Natural killer cell (primary cell): ENCODE results near the gene FGD4. TPM values are rescaled to one million over a fixed set of nuclear protein-coding genes. Genes with fewer than 3 reads are reported as not detected.
A peak's percentile ranks its signal among the peaks of the same experiment; 100 is the strongest.

Source experiments
- ATAC-seq, 3 donors: fragments of 150-1000 bp in 2 of 3; fragments of 200-7000 bp in 1 of 3; cut with Tn5 transposase; 1 replicate in 1 of 3; 2 replicates in 2 of 3; pipeline ENCODE4 v1.10.0; 2021; ENCODE audit warnings: mild to moderate bottlenecking in 2 of 3, moderate library complexity in 2 of 3
- DNase-seq, 2 donors: peaks; one replicate each; pipeline versions ENCODE4 v3.0.0 to v3.0.0-alpha.2; 2013 to 2021; ENCODE audit warnings: mixed read lengths in 1 of 2
- H3K27ac ChIP-seq: one replicate; pipeline ENCODE4 v1.5.1; 2013; ENCODE audit warnings: mild to moderate bottlenecking, low read length
- H3K27me3 ChIP-seq: one replicate; pipeline ENCODE4 v1.6.1; 2013; ENCODE audit warnings: low read length; ENCODE audit not compliant: control insufficient read depth, insufficient read depth
- H3K36me3 ChIP-seq: one replicate; pipeline ENCODE4 v1.6.1; 2013; ENCODE audit warnings: low read length; ENCODE audit not compliant: control insufficient read depth, insufficient read depth
- H3K4me1 ChIP-seq: one replicate; pipeline ENCODE4 v1.6.1; 2013; ENCODE audit warnings: low read length; ENCODE audit not compliant: control insufficient read depth, insufficient read depth
- H3K4me3 ChIP-seq: one replicate; pipeline ENCODE4 v1.5.1; 2013; ENCODE audit warnings: low read length
- H3K9me3 ChIP-seq: one replicate; pipeline ENCODE4 v1.6.1; 2013; ENCODE audit warnings: low read length; ENCODE audit not compliant: control insufficient read depth, insufficient read depth
- H3K27ac Mint-ChIP-seq, 2 donors: one replicate each; pipeline ENCODE4 v1.8.0; 2022; ENCODE audit warnings: mild to moderate bottlenecking in 2 of 2, mixed read lengths in 2 of 2, moderate library complexity in 1 of 2
- H3K27me3 Mint-ChIP-seq, 2 donors: one replicate each; pipeline ENCODE4 v1.8.0; 2022; ENCODE audit warnings: low read depth in 2 of 2, mixed read lengths in 2 of 2
- H3K36me3 Mint-ChIP-seq: one replicate; pipeline ENCODE4 v1.8.0; 2022; ENCODE audit warnings: mixed read lengths
- H3K4me1 Mint-ChIP-seq, 2 donors: one replicate each; pipeline ENCODE4 v1.8.0; 2022; ENCODE audit warnings: mixed read lengths in 2 of 2
- H3K4me3 Mint-ChIP-seq: one replicate; pipeline ENCODE4 v1.8.0; 2022; ENCODE audit warnings: mild to moderate bottlenecking, moderate library complexity, mixed read lengths
- H3K9me3 Mint-ChIP-seq, 2 donors: one replicate each; pipeline ENCODE4 v1.8.0; 2022; ENCODE audit warnings: mixed read lengths in 2 of 2
- WGBS: methylation state at CpG from one replicate; pipeline ENCODE4 v1.1.7; 2013; ENCODE audit warnings: missing lambda C conversion rate; ENCODE audit not compliant: insufficient coverage; 5-methylcytosine and 5-hydroxymethylcytosine counted together
- intact Hi-C: fragments of 100-400 bp; cut with micrococcal nuclease; formaldehyde crosslinking; loops from one replicate; pipeline ENCODE4 v1.14.2; 2022
- total RNA-seq, 4 donors: library from RNA; stranded (reverse); fragments of 120-200 nt in 1 of 4; gene quantifications; one replicate each; pipeline versions ENCODE4 v1.2.3 to v1.2.4, GENCODE V29; 2013 to 2022
- TF ChIP-seq, protein P1 (sequence below): fragments of 200-600 bp; IDR thresholded peaks from one replicate; pipeline ENCODE4 v1.8.0; 2022; ENCODE audit warnings: antibody characterized with exemption

The FGD4 gene
- total RNA-seq, 3 donors from 2014 or later (not counting 1 experiment from before 2014, with no cell fraction given), result 0.68 to 3.5 (median 2.1) TPM

DNA sequence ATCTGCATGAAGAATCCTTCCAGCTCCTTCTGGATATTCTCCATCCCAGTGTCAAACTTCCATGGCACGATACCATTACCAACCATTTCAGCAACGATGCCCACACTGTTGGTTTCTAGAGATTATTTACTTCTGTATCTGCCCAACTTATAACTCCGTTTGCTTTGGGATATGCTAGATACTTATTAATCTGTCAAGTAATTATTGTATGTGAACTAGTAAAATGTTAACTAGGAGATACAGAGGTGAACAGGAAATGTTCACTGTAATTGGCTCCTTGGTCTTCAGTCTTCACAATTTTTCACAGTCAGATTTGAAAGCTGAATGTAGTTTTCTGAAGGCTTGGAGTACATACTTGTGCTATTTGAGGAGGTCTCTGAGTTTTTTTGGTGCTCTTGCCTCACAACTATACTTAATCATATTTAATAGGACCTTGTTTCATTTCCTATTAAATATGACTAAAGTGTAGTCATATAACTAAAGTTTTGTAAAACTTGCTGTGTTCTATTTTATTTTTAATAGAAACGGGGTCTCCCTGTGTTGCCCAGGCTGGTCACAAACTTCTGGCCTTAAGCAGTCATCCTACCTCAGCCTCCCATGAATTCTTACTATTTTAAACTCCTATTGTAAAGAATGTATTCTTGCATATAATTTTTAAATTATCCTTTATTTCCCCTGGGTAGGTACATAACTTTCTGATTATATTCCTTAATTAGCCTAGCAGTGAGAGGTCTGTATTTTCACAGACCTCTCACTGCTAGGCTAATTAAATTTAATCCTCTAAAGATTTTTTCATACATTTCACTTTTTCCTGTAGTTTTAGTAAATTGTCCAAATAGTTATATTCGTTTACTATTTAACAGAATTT lies 79.7 kb downstream of the FGD4 start:
- H3K36me3 Mint-ChIP-seq, result no peaks in the 10 kb centered on the region
- DNase-seq (no peak), ATAC-seq (no peak)
- H3K4me1 ChIP-seq, result peaks cover 8% of the 10 kb centered on the region
- no peak overlapping the region for H3K4me3 Mint-ChIP-seq
- H3K36me3 ChIP-seq, result no peaks in the 10 kb centered on the region
- TF ChIP-seq, protein P1, sequence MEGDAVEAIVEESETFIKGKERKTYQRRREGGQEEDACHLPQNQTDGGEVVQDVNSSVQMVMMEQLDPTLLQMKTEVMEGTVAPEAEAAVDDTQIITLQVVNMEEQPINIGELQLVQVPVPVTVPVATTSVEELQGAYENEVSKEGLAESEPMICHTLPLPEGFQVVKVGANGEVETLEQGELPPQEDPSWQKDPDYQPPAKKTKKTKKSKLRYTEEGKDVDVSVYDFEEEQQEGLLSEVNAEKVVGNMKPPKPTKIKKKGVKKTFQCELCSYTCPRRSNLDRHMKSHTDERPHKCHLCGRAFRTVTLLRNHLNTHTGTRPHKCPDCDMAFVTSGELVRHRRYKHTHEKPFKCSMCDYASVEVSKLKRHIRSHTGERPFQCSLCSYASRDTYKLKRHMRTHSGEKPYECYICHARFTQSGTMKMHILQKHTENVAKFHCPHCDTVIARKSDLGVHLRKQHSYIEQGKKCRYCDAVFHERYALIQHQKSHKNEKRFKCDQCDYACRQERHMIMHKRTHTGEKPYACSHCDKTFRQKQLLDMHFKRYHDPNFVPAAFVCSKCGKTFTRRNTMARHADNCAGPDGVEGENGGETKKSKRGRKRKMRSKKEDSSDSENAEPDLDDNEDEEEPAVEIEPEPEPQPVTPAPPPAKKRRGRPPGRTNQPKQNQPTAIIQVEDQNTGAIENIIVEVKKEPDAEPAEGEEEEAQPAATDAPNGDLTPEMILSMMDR, result no peak
- no peaks in the 10 kb centered on the region for H3K9me3 Mint-ChIP-seq
- peaks cover 0 to 3% of the 10 kb centered on the region in 2 donors for H3K27me3 Mint-ChIP-seq
- no peak overlapping the region for H3K27ac Mint-ChIP-seq
- no peak overlapping the region for H3K27ac ChIP-seq
- H3K9me3 ChIP-seq, result no peaks in the 10 kb centered on the region
- no peaks in the 10 kb centered on the region for H3K27me3 ChIP-seq
- H3K4me3 ChIP-seq, result no peak overlapping the region
- 94% methylated on average over 2 of the region's 5 CpGs for WGBS
- intact Hi-C loops, result no loop called here
- H3K4me1 Mint-ChIP-seq, result peaks cover 19% of the 10 kb centered on the region in 2 donors

DNA sequence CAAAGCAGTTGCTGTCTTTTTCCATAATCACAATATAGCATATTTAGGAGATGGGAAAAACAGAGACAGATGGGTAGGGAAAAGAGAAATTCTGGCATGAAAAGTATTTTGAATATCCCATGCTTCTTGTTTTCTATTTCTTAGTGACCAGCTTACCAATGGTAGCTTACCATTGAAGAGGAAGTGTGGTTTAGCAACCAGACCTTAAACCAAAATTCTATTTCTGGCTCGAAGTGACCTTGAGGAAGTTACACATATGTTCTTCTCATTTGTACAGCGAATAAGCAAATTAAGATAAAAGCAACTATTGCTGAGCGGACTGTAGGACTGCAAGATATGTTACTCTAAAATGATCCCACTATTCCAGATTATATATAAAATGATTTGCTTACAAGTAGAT lies 82.9 kb downstream of the FGD4 start:
- H3K4me3 Mint-ChIP-seq, result peak overlapping the region; percentile 78

DNA sequence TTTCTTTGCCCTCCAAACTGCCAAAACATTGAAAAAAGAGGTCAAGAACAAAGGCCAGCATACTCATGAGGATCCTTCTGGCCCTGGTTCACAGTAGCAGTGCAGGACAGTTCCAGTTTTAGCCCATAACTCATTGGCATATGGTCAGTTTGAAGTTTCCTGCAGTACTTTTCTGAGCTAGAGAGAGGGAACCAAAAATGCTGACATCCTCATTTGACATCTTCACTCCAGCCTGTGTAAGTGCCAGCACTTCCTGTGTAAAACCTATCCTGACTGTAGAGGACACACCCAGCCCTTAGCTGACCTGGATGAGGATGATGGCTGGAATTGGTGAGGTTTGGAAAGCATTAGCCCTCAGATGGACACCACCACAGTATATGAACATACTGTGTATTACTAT lies 84.1 kb downstream of the FGD4 start:
- TF ChIP-seq, protein P1, result no peak
- Mint-ChIP-seq H3K36me3 (no peaks in the 10 kb centered on the region), H3K4me1 (peaks cover 19% of the 10 kb centered on the region in 2 donors), H3K27ac (no peak overlapping the region), H3K4me3 (no peak overlapping the region), H3K27me3 (peaks cover 0 to 2% of the 10 kb centered on the region in 2 donors), H3K9me3 (no peaks in the 10 kb centered on the region)
- DNase-seq, result no peak
- H3K27ac ChIP-seq, result no peak overlapping the region
- H3K27me3 ChIP-seq, result no peaks in the 10 kb centered on the region
- no peak overlapping the region for H3K4me3 ChIP-seq
- no peaks in the 10 kb centered on the region for H3K9me3 ChIP-seq
- peaks cover 8% of the 10 kb centered on the region for H3K4me1 ChIP-seq
- intact Hi-C loops, result no loop called here
- ATAC-seq, result no peak
- H3K36me3 ChIP-seq, result no peaks in the 10 kb centered on the region

More for the DNA sequence above, 82.9 kb downstream of the FGD4 start:
- Histone ChIP-seq H3K27ac (no peak overlapping the region), H3K36me3 (no peaks in the 10 kb centered on the region), H3K4me1 (peaks cover 8% of the 10 kb centered on the region), H3K9me3 (no peaks in the 10 kb centered on the region), H3K27me3 (no peaks in the 10 kb centered on the region), H3K4me3 (no peak overlapping the region)
- 14% methylated on average over 2 of the region's 3 CpGs for WGBS
- H3K27me3 Mint-ChIP-seq, result peaks cover 0 to 3% of the 10 kb centered on the region in 2 donors
- no peak for DNase-seq
- H3K27ac Mint-ChIP-seq, result peak overlapping the region in 1 of 2 donors; percentile 36
- no peaks in the 10 kb centered on the region for H3K9me3 Mint-ChIP-seq
- TF ChIP-seq, protein P1, result no peak
- intact Hi-C loops, result no loop called here
- no peak for ATAC-seq
- peaks cover 19% of the 10 kb centered on the region in 2 donors for H3K4me1 Mint-ChIP-seq
- H3K36me3 Mint-ChIP-seq, result no peaks in the 10 kb centered on the region
